Right forelimb (tissue), 1 donor: Measurements from ENCODE around the gene ABCF2.

Experiments
- DNase-seq: peaks from one replicate; pipeline ENCODE4 v3.0.0-alpha.2; 2018

ABCF2 gene

GRCh38 chr7:151215396-151215795, 11.6 kb downstream of the ABCF2 start:
- DNase-seq: no peak

GRCh38 chr7:151213826-151214225, 13.2 kb downstream of the ABCF2 start:
- DNase-seq: no peak

- no peak for DNase-seq
Observed at GRCh38 chr7:151212626-151213025, 14.4 kb downstream of the ABCF2 start.

- no peak for DNase-seq
Observed at GRCh38 chr7:151211155-151211772, 15.7 kb downstream of the ABCF2 start.

- DNase-seq: no peak
Observed at GRCh38 chr7:151210087-151210854, 16.7 kb downstream of the ABCF2 start, which contains the start of gene H2BK1. Gene H2BK1, minus strand, starts transcription at chr7:151210488. Its CDS starts 170 bp downstream, at chr7:151210318.

GRCh38 chr7:151209588-151209987, 17.4 kb downstream of the ABCF2 start:
- no peak for DNase-seq

GRCh38 chr7:151208253-151208862, 18.6 kb downstream of the ABCF2 start:
- no peak for DNase-seq

- no peak for DNase-seq
Observed at GRCh38 chr7:151207804-151208203, 19.2 kb downstream of the ABCF2 start.

GRCh38 chr7:151207315-151207714, 19.7 kb downstream of the ABCF2 start:
- DNase-seq: no peak

GRCh38 chr7:151206914-151207313, 20.1 kb downstream of the ABCF2 start:
- DNase-seq: no peak

- DNase-seq: no peak
Observed at GRCh38 chr7:151205730-151206129, 21.3 kb downstream of the ABCF2 start.

- no peak for DNase-seq
Observed at GRCh38 chr7:151204383-151205032, 22.5 kb downstream of the ABCF2 start.

GRCh38 chr7:151202836-151203235, 24.2 kb downstream of the ABCF2 start:
- DNase-seq: no peak

- DNase-seq: no peak
Observed at GRCh38 chr7:151201751-151202150, 25.3 kb downstream of the ABCF2 start.

- no peak for DNase-seq
Observed at GRCh38 chr7:151201344-151201743, 25.7 kb downstream of the ABCF2 start.

- peak; percentile 55 for DNase-seq
Observed at GRCh38 chr7:151198945-151199848, 27.8 kb downstream of the ABCF2 start.

- no peak for DNase-seq
Observed at GRCh38 chr7:151197932-151198331, 29.1 kb downstream of the ABCF2 start.

GRCh38 chr7:151195616-151196450, 31.2 kb downstream of the ABCF2 start:
- DNase-seq: no peak

GRCh38 chr7:151194188-151194587, 32.8 kb downstream of the ABCF2 start:
- DNase-seq: no peak

GRCh38 chr7:151193203-151193978, 33.6 kb downstream of the ABCF2 start:
- no peak for DNase-seq
